K562 (cell line): ENCODE results near the gene GADD45B. TPM values are rescaled to one million over a fixed set of nuclear protein-coding genes. Genes with fewer than 3 reads are reported as not detected.
A peak's percentile ranks its signal among the peaks of the same experiment; 100 is the strongest.

Experiments used
- ATAC-seq: fragments of 200-7000 bp; cut with Tn5 transposase; 3 replicates; pipeline ENCODE4 v1.9.1; 2020; ENCODE audit warnings: moderate library complexity
- BruUV-seq: library from RNA; stranded (reverse); fragments of 400-500 nt; replicated peaks from 2 replicates; lab custom pipeline; 2021; lab: Mats Ljungman, UMichigan
- CTCF ChIA-PET: fragments of 300-600 bp; formaldehyde crosslinking; extraction: SDS; loops from one replicate; lab custom pipeline; 2021; ENCODE audit warnings: low intra/inter-chr PET ratio; lab: Yijun Ruan, JAX
- POLR2A ChIA-PET: fragments of 300-600, 350-650 bp; sonication (Branson Sonifier 250); formaldehyde crosslinking; extraction: SDS; loops from one replicate; lab custom pipeline; 2021; ENCODE audit warnings: antibody characterized with exemption, inconsistent platforms; lab: Yijun Ruan, JAX
- DNase-seq, 4 experiments: peaks; one replicate each; pipeline versions ENCODE4 v3.0.0 to v3.0.0-alpha.2; 2011 to 2018; ENCODE audit warnings: low spot score in 3 of 4, mixed read lengths in 3 of 4; ENCODE audit errors: extremely low read depth in 1 of 4
- FAIRE-seq: peaks from 2 replicates; lab custom pipeline; 2011; peaks lifted over from hg19 to GRCh38; lab: Jason Lieb, UNC
- H2AFZ ChIP-seq: 2 replicates; pipeline ENCODE4 v1.6.0; 2011; ENCODE audit warnings: low read depth, low read length, control low read depth, inconsistent platforms
- H3K27ac ChIP-seq: fragments of 200-600 bp; 3 replicates; pipeline ENCODE4 v1.8.0; 2011; ENCODE audit warnings: low read depth, mild to moderate bottlenecking, control low read depth, inconsistent platforms, low read length, moderate library complexity, mixed read lengths; ENCODE audit errors: extremely low read depth
- H3K27me3 ChIP-seq, 2 experiments: fragments of 300-600 bp in 1 of 2; 2 replicates in 1 of 2; 3 replicates in 1 of 2; pipeline versions ENCODE4 v1.6.0 to v1.8.0; 2011; ENCODE audit warnings: inconsistent platforms in 2 of 2, low read length in 2 of 2, mild to moderate bottlenecking in 1 of 2, mixed read lengths in 1 of 2, moderate library complexity in 1 of 2; ENCODE audit not compliant: control insufficient read depth in 2 of 2, insufficient read depth in 2 of 2
- H3K36me3 ChIP-seq: fragments of 300-600 bp; 3 replicates; pipeline ENCODE4 v1.8.0; 2011; ENCODE audit warnings: mild to moderate bottlenecking, low read length, inconsistent platforms; ENCODE audit not compliant: control insufficient read depth, insufficient read depth
- H3K4me1 ChIP-seq, 2 experiments: fragments of 200-600 bp in 1 of 2; replicated peaks in 1 of 2; 2 replicates in 1 of 2; 3 replicates in 1 of 2; pipeline versions ENCODE4 v1.5.1 to v1.8.0; 2011; ENCODE audit warnings: inconsistent platforms in 2 of 2, low read length in 2 of 2, mild to moderate bottlenecking in 1 of 2, mixed read lengths in 1 of 2, moderate library complexity in 1 of 2; ENCODE audit not compliant: control insufficient read depth in 2 of 2, insufficient read depth in 2 of 2
- H3K4me2 ChIP-seq: 2 replicates; pipeline ENCODE4 v1.6.1; 2011; ENCODE audit warnings: low read length, control low read depth, inconsistent platforms, mixed read lengths; ENCODE audit not compliant: insufficient read depth
- H3K4me3 ChIP-seq: fragments of 200-600 bp; sonication (generic), shearing (Covaris generic); 2 replicates; pipeline ENCODE4 v1.5.1; 2016; ENCODE audit warnings: control low read depth, inconsistent platforms
- H3K79me2 ChIP-seq: fragments of 200-600 bp; 3 replicates; pipeline ENCODE4 v1.8.0; 2011; ENCODE audit warnings: low read length, inconsistent platforms; ENCODE audit not compliant: control insufficient read depth, insufficient read depth
- H3K9ac ChIP-seq, 2 experiments: 2 replicates each; pipeline versions ENCODE4 v1.6.0 to v1.6.1; 2011; ENCODE audit warnings: low read depth in 2 of 2, low read length in 2 of 2, control low read depth in 1 of 2, inconsistent platforms in 1 of 2, mild to moderate bottlenecking in 1 of 2, mixed read lengths in 1 of 2; ENCODE audit not compliant: insufficient read depth in 1 of 2
- H3K9me1 ChIP-seq: one replicate; pipeline ENCODE4 v1.6.0; 2011; ENCODE audit warnings: inconsistent platforms, mild to moderate bottlenecking, low read length, moderate library complexity; ENCODE audit not compliant: control insufficient read depth, insufficient read depth
- H3K9me3 ChIP-seq: replicated peaks from 2 replicates; pipeline ENCODE4 v1.5.1; 2011; ENCODE audit warnings: low read depth, low read length, inconsistent platforms; ENCODE audit not compliant: control insufficient read depth, insufficient read depth
- H4K20me1 ChIP-seq: replicated peaks from 2 replicates; pipeline ENCODE4 v1.6.1; 2011; ENCODE audit warnings: low read length, inconsistent platforms, mixed read lengths; ENCODE audit not compliant: control insufficient read depth, insufficient read depth
- ARID4B ChIP-seq: sonication (generic); formaldehyde crosslinking; IDR thresholded peaks from 2 replicates; pipeline ENCODE4 v1.8.0; 2022; ENCODE audit warnings: mild to moderate bottlenecking, missing genetic modification reagents
- ZNF263 ChIP-seq: sonication (generic); formaldehyde crosslinking; IDR thresholded peaks from 2 replicates; pipeline ENCODE4 v1.8.0; 2022; ENCODE audit warnings: mild to moderate bottlenecking, missing genetic modification reagents, borderline replicate concordance
- WGBS: fragments of 100-300 bp; shearing (Covaris generic); methylation state at CpG from one replicate; pipeline ENCODE4 v1.1.6; 2016; ENCODE audit warnings: low coverage, mixed read lengths; ENCODE audit not compliant: insufficient coverage; ENCODE audit errors: missing lambda C conversion rate; 5-methylcytosine and 5-hydroxymethylcytosine counted together
- in situ Hi-C: fragments of 300-500 bp; cut with MboI; formaldehyde crosslinking; loops from 4 replicates; pipeline ENCODE4 v1.15.0; 2018; ENCODE audit warnings: inconsistent platforms, mixed read lengths
- intact Hi-C: fragments of 100-400 bp; cut with micrococcal nuclease; formaldehyde crosslinking; loops from 2 replicates; pipeline ENCODE4 v1.14.2; 2022
- polyA plus RNA-seq, 8 experiments: library from polyadenylated mRNA; depleted of rRNA in 4 of 8; stranded (reverse) in 5 of 8; unstranded in 3 of 8; fragments of >200 nt; fragmentation: Nextera tagmentation in 2 of 8; fragmentation: Illumina TruSeq in 1 of 8; extraction: Ambion mirVana in 2 of 8; extraction: Trizol in 1 of 8; gene quantifications; 2 replicates each; pipeline versions ENCODE4 v1.2.1 to v1.2.3, GENCODE V29; 2011 to 2014; ENCODE audit warnings: inconsistent platforms in 1 of 8, missing spikeins in 1 of 8
- total RNA-seq, 7 experiments: library from RNA; depleted of rRNA in 6 of 7; stranded (reverse); fragments of >200 nt in 6 of 7; fragmentation: Illumina TruSeq in 2 of 7; extraction: Trizol in 2 of 7; gene quantifications; 2 replicates each; pipeline versions ENCODE4 v1.2.1 to v1.2.3, GENCODE V29; 2011 to 2021; ENCODE audit warnings: low replicate concordance in 1 of 7

The GADD45B gene
- total and polyA plus RNA-seq, 9 of the 15 experiments (the other 6 are each of a cell fraction or from before 2014, with no cell fraction given): 0.06 to 4.1 (median 2.1) TPM

- Histone ChIP-seq H3K27ac (no peak overlapping the region), H3K9me3 (no peaks in the 10 kb centered on the region), H3K27me3 (no peaks in the 10 kb centered on the region), H2AFZ (no peak overlapping the region), H3K4me2 (no peak overlapping the region), H3K4me3 (no peak overlapping the region), H3K36me3 (peaks cover 76% of the 10 kb centered on the region; the same call in 2 of the 3 replicates), H3K79me2 (peaks cover 4% of the 10 kb centered on the region; the same call in 2 of the 3 replicates), H3K9ac (no peak overlapping the region), H3K9me1 (no peaks in the 10 kb centered on the region), H4K20me1 (peaks cover 4% of the 10 kb centered on the region; the same call in 1 of the 2 replicates), H3K4me1 (peaks cover 0 to 22% of the 10 kb centered on the region in 2 experiments; a peak in 1 of 5 replicates)
- ATAC-seq: no peak
- ChIA-PET POLR2A (interaction anchor here (1.0 to 1.4 kb wide), 2 partner anchors 8 to 22 kb away, joined by 3 to 4 read pairs; no protein-coding TSS in a partner anchor), CTCF (no interaction called here)
- DNase-seq: peak in 1 of 4 experiments; percentile 31
- intact Hi-C loops (no loop called here), in situ Hi-C loops (no loop called here)
- FAIRE-seq: no peak
- WGBS: 90% methylated on average over 9 of the region's 39 CpGs
- TF ChIP-seq ARID4B (CRISPR knock-in tag) (no peak), ZNF263 (CRISPR knock-in tag) (no peak)
- no TSS peak for BruUV-seq
Measured at GRCh38 chr19:2436384-2436783, 39.5 kb upstream of the GADD45B start.
